NB4 (cell line): Measurements from ENCODE around the gene SLC15A5.

Source experiments
- DNase-seq: peaks from one replicate; pipeline ENCODE4 v3.0.0; 2010; ENCODE audit warnings: low read depth
- H3K4me3 ChIP-seq: one replicate; pipeline ENCODE4 v1.5.1; 2011; ENCODE audit warnings: mild to moderate bottlenecking, low read depth, low read length, moderate library complexity
- MYC ChIP-seq: IDR thresholded peaks from 2 replicates; pipeline ENCODE4 v1.6.1; 2011; ENCODE audit warnings: low read depth, low read length
- POLR2A ChIP-seq: IDR thresholded peaks from 2 replicates; pipeline ENCODE4 v1.6.1; 2011; ENCODE audit warnings: mild to moderate bottlenecking; ENCODE audit not compliant: insufficient read length; ENCODE audit errors: extremely low read depth
- TF ChIP-seq, protein P1 (sequence below): IDR thresholded peaks from one replicate; pipeline ENCODE4 v1.5.1; 2012; ENCODE audit warnings: low read depth, low read length
- TF ChIP-seq, protein P2 (sequence below): IDR thresholded peaks from 2 replicates; pipeline ENCODE4 v1.6.1; 2011; ENCODE audit warnings: low read depth, low read length

Gene SLC15A5

DNA sequence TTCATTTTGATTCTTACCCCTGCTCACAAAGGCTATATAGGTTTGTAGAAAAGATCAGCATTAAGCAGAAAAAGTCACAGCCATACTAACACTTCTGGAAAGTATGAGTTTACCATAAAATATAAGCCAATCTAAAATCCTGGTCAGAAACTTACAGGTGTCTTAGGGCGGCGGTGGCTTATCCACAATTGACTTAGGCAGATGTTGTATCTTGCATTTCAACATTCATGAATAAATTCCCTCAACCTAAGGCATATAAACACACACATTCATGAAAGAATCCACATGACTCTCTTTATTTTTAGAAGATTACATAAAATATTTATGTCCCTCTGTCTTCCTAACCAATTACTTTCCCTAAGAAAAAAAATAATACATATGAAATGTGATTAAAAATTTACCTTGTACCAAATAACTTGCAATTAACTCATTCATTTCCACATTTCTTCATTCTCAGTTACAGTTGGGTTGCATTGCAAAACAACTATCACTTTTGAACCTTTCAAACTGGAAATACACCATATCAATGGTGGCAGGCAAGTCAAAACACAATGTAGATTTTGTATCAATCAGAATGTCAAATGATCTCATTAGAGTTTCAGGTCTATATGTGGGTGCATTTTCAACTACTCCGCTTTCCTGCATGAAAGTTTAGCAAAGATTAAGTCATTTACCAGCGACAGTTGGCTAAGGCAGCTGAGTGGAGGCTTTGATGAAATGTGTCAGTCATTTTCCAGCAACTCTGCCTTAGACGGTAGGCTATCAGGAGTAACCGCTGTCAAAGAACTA is 124.4 kb downstream of the SLC15A5 start:
- no peak overlapping the region for H3K4me3 ChIP-seq
- TF ChIP-seq POLR2A: no peak
- TF ChIP-seq, protein P1, sequence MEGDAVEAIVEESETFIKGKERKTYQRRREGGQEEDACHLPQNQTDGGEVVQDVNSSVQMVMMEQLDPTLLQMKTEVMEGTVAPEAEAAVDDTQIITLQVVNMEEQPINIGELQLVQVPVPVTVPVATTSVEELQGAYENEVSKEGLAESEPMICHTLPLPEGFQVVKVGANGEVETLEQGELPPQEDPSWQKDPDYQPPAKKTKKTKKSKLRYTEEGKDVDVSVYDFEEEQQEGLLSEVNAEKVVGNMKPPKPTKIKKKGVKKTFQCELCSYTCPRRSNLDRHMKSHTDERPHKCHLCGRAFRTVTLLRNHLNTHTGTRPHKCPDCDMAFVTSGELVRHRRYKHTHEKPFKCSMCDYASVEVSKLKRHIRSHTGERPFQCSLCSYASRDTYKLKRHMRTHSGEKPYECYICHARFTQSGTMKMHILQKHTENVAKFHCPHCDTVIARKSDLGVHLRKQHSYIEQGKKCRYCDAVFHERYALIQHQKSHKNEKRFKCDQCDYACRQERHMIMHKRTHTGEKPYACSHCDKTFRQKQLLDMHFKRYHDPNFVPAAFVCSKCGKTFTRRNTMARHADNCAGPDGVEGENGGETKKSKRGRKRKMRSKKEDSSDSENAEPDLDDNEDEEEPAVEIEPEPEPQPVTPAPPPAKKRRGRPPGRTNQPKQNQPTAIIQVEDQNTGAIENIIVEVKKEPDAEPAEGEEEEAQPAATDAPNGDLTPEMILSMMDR: no peak
- TF ChIP-seq MYC: no peak
- TF ChIP-seq, protein P2, sequence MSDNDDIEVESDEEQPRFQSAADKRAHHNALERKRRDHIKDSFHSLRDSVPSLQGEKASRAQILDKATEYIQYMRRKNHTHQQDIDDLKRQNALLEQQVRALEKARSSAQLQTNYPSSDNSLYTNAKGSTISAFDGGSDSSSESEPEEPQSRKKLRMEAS: no peak
- no peak for DNase-seq

DNA sequence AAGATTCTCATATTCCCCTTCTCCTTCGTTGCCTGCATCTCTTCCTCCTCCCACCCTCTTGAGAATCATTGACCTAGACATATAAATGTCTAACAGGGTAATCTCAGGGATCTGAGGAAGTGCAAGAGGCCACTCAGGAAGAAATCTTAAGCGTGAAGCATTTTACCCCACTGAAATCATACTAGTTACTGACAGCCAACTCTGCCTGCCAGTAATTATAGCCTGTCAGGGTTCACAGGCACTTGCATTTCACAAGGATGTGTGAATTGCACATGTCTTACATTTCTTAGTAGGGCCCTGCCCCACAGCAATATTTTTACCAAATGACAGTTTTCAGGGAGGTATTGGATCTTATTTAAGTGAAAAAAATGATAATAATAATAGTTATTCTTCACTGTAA is 127.2 kb downstream of the SLC15A5 start:
- H3K4me3 ChIP-seq: no peak overlapping the region
- TF ChIP-seq, protein P2: no peak
- no peak for TF ChIP-seq POLR2A
- TF ChIP-seq, protein P1: no peak
- no peak for TF ChIP-seq MYC
- DNase-seq: no peak

DNA sequence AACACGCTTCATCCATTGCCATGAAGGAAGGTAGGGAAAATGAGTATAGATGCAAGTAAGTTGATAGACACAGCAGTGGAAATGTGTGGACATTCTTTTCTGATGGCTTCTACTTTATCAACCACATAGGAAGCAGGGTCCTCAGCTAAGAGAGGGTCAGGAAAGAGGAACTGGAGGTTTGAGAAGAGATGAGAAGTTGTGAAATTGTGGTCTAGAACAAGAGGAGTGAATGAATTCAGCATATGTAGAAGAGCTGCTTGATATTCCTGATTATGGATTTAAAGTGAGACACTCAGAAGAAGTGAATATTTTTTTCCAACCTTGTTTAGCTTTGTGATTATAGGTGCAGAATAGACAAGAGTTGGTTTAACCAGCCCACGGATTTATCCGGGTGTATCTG is 128.5 kb downstream of the SLC15A5 start:
- peak; percentile 81 for DNase-seq
- H3K4me3 ChIP-seq: no peak overlapping the region
- TF ChIP-seq, protein P2: no peak
- TF ChIP-seq MYC: no peak
- TF ChIP-seq, protein P1: no peak
- no peak for TF ChIP-seq POLR2A
